Activated naive CD8-positive, alpha-beta T cell treated with anti-CD3 and anti-CD28 coated beads, Interleukin-2, amount 50 U/mL, for 24 hours (primary cell): Measurements from ENCODE around the gene ZFAND6.

Experiments used
- ATAC-seq: fragments of 150-1000 bp; cut with Tn5 transposase; one replicate; pipeline ENCODE4 v1.10.0; 2021
- DNase-seq: peaks from one replicate; pipeline ENCODE4 v3.0.0; 2021
- H3K27ac Mint-ChIP-seq: one replicate; pipeline ENCODE4 v1.8.0; 2021; ENCODE audit warnings: mild to moderate bottlenecking, mixed read lengths
- H3K27me3 Mint-ChIP-seq: one replicate; pipeline ENCODE4 v1.8.0; 2021; ENCODE audit warnings: mixed read lengths
- H3K36me3 Mint-ChIP-seq: one replicate; pipeline ENCODE4 v1.8.0; 2021; ENCODE audit warnings: low read depth, mixed read lengths
- H3K4me1 Mint-ChIP-seq: one replicate; pipeline ENCODE4 v1.8.0; 2021; ENCODE audit warnings: mixed read lengths
- H3K4me3 Mint-ChIP-seq: one replicate; pipeline ENCODE4 v1.8.0; 2021; ENCODE audit warnings: mild to moderate bottlenecking, moderate library complexity, mixed read lengths
- H3K9me3 Mint-ChIP-seq: one replicate; pipeline ENCODE4 v1.8.0; 2021; ENCODE audit warnings: mixed read lengths

Gene ZFAND6

DNA sequence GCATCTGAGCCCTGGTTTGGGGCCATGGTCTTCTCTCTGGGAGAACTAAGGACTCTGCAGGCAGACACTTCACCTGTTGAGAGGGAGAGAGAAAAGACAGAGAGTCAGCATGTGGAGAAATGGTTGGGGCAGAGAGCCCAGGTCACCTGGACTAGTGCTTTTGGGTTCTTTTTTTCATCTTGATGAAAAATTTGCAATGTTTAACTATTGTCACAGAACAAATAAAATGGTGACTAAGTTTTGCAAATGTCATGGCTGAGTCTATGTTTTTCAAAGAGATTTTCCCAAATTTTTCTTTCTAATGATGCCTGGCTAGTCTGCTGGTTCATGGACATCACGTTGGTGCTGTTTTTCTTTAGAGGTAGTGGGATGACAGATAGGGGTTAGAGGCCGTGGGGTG lies 111.1 kb downstream of the ZFAND6 start:
- DNase-seq (no peak), ATAC-seq (no peak)
- no peaks in the 10 kb centered on the region for H3K4me1 Mint-ChIP-seq
- H3K27ac Mint-ChIP-seq, result no peak overlapping the region
- peaks cover 7% of the 10 kb centered on the region for H3K36me3 Mint-ChIP-seq
- H3K27me3 Mint-ChIP-seq, result no peaks in the 10 kb centered on the region
- H3K4me3 Mint-ChIP-seq, result no peak overlapping the region
- no peaks in the 10 kb centered on the region for H3K9me3 Mint-ChIP-seq

DNA sequence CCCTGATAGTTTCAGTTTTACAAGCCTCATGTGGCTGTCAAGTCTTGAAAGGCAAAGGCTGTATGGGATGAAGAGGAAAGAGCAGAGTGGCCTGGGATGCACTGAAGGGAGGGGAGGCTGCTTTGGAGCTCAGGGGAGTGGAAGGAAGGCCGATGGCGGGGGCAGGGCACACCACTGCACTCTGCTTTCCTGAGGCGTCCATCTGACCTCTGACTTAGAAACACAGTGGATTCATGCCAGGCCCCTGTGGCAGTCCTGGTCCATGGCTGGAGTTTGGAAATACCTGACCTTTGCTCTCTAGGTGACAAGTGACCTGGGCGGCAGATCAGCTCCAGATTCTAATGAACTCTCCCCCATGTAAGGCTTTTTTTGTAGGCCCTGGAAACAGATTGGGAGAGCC lies 112.3 kb downstream of the ZFAND6 start:
- Mint-ChIP-seq H3K27ac (no peak overlapping the region), H3K4me3 (no peak overlapping the region), H3K9me3 (no peaks in the 10 kb centered on the region), H3K4me1 (no peaks in the 10 kb centered on the region), H3K27me3 (no peaks in the 10 kb centered on the region), H3K36me3 (peaks cover 7% of the 10 kb centered on the region)
- DNase-seq (no peak), ATAC-seq (no peak)

DNA sequence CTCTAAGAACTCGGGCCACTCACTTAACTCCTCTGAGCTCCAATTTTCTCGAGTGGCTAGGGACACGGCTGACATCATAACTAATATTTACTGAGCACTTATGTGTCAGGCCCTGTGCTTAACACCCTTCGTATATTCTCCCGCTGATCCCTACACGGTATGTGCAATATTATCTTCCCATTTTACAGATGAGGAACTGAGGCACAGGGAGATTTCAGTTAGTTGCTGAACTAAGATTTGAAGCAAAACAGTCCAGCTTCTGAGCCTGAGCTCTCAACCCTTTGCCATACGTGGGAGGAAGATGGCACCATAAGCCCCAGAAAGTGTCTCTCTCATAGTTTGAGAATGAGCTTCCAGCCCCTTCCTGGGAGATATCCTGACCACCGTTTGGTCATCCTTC lies 112.9 kb downstream of the ZFAND6 start:
- H3K36me3 Mint-ChIP-seq, result peaks cover 9% of the 10 kb centered on the region
- H3K27ac Mint-ChIP-seq, result no peak overlapping the region
- no peaks in the 10 kb centered on the region for H3K4me1 Mint-ChIP-seq
- H3K27me3 Mint-ChIP-seq, result no peaks in the 10 kb centered on the region
- H3K9me3 Mint-ChIP-seq, result no peaks in the 10 kb centered on the region
- DNase-seq (no peak), ATAC-seq (no peak)
- H3K4me3 Mint-ChIP-seq, result no peak overlapping the region

DNA sequence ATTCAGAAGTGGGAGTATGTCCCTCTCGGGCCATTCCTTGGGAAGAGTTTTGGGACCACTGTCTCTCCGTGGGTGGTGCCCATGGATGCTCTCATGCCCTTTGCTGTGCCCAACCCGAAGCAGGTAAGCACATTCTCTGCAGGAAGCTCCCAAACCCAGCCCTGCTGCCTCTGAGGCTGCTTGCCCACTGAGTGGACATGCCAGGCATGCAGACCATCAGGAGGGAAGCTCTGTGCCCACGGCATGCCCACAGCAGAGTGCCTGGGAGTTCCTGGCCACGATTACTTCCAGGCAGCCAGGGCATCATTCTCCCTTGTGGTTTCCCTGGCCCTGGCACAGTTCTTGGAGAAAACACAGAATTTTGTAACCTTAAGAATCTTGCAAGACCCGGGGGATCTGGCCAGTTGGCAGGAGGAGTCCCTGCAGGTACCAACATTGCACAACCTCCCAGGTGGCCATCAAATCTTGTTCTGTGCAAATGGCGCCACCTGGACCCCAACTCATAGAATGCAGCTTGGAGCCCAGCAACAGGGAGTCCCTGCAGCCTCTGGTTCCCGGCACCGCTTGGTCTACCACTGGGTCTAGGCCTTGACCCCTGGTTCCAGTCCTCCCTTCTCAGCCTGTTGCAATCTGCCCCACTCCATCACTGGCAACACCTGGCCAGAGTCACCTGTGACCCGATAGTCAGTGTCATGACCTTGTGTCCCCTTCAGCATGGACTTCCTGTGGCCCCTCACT lies 113.7 kb downstream of the ZFAND6 start:
- Mint-ChIP-seq H3K4me3 (no peak overlapping the region), H3K27ac (no peak overlapping the region), H3K27me3 (no peaks in the 10 kb centered on the region), H3K36me3 (peaks cover 12% of the 10 kb centered on the region), H3K4me1 (no peaks in the 10 kb centered on the region), H3K9me3 (no peaks in the 10 kb centered on the region)
- ATAC-seq (peak; percentile 64), DNase-seq (peak; percentile 69)

DNA sequence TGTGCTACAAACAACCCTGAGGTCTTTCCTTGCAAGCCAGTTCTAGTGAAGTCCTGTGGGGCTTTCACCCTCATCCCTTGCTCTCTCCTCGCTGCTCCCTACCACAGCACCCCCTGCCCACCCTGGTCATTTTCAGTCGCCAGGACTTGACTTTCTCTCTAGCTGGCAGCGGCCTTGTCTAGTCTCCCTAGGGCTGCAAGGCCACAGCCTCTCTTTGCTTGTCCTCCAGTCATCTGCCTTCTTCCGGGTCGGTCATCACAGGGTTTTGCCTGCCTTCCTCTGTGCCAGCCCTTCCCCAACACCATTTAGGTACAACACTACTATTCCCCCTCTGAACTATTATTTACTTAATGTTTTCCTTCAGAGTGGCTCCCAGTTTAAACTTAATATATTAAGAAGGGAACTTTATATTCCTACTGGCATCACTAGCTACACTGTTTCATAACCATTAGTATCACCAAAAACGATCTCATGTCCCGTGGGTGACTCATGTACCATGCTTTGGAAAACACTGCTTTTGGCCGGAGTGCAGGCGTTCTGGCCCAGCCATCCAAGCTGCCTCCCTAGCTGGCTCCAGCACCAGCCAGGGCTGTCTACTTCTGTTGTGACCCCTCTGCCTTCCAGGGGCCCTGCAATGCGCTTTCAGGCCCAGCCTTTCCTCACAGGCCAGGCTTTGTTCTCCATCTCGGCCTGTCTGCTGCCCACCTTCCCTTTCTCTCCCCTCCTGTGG lies 114.7 kb downstream of the ZFAND6 start:
- Mint-ChIP-seq H3K4me3 (no peak overlapping the region), H3K4me1 (no peaks in the 10 kb centered on the region), H3K9me3 (no peaks in the 10 kb centered on the region), H3K27me3 (no peaks in the 10 kb centered on the region), H3K36me3 (peaks cover 13% of the 10 kb centered on the region), H3K27ac (no peak overlapping the region)
- DNase-seq (no peak), ATAC-seq (no peak)

DNA sequence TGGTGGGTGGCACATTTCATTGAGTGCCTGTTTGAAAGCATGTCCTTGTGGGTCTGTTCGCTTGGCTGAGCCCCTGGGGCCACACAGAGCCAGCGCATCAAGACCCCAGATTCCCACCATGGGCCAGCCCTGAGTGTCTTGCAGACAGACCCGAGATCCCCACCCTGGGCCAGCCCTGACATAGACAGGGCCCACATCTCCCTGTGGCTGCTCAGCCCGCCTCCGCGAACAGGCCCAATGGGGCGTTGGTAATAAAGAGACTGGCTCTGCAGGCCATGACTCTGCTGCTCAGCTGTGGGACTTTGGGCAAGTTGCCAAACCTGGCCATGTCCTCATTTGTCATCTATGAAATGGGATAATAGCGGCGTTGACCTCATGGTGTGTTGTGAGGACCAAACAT lies 116.0 kb downstream of the ZFAND6 start:
- peaks cover 12% of the 10 kb centered on the region for H3K36me3 Mint-ChIP-seq
- no peaks in the 10 kb centered on the region for H3K4me1 Mint-ChIP-seq
- no peaks in the 10 kb centered on the region for H3K9me3 Mint-ChIP-seq
- ATAC-seq (no peak), DNase-seq (no peak)
- H3K27ac Mint-ChIP-seq, result no peak overlapping the region
- no peaks in the 10 kb centered on the region for H3K27me3 Mint-ChIP-seq
- H3K4me3 Mint-ChIP-seq, result no peak overlapping the region

DNA sequence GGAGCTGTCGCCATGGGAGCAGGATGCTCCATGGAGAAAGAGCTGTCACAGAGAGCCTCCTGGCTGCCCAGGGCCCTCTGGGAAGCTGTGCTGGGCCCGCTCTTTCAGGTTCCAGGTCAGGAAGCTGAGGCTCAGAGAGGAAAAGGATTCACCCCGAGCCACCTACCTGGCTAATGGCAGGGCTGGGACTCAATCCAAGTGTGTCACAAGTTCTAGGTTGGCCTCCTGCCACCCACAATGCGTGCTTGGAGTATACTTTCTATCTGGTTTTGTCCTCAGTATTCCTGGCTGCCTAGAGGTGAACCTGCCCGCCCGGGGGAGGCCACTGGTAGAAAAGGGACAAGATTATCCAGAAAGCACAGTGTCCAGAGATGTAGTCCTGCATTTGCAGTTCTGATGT lies 117.0 kb downstream of the ZFAND6 start:
- H3K4me3 Mint-ChIP-seq, result no peak overlapping the region
- no peaks in the 10 kb centered on the region for H3K4me1 Mint-ChIP-seq
- ATAC-seq, result no peak
- H3K27ac Mint-ChIP-seq, result no peak overlapping the region
- peaks cover 9% of the 10 kb centered on the region for H3K36me3 Mint-ChIP-seq
- DNase-seq, result no peak
- no peaks in the 10 kb centered on the region for H3K9me3 Mint-ChIP-seq
- no peaks in the 10 kb centered on the region for H3K27me3 Mint-ChIP-seq

DNA sequence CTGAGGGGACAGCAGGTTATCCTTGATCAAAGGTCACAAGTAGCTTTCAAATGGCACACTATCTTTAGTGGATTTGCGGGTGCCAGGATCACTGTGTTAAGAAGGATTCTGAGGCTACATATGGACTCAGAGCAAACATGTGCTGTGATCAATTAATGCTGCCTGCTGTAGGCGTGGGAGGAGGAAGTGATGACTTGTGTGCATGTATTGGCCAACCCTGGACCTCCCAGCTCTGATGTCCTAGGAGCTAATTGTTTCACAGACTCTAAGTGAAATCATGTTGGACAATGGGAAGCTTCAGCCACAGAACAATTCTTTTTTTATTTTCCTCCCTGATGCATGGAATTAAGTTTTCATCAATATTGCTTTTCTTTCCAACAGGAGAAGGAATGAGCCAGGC lies 117.7 kb downstream of the ZFAND6 start:
- H3K36me3 Mint-ChIP-seq, result peaks cover 13% of the 10 kb centered on the region
- H3K4me3 Mint-ChIP-seq, result no peak overlapping the region
- H3K4me1 Mint-ChIP-seq, result no peaks in the 10 kb centered on the region
- no peak for ATAC-seq
- H3K9me3 Mint-ChIP-seq, result no peaks in the 10 kb centered on the region
- no peak overlapping the region for H3K27ac Mint-ChIP-seq
- DNase-seq, result no peak
- no peaks in the 10 kb centered on the region for H3K27me3 Mint-ChIP-seq

DNA sequence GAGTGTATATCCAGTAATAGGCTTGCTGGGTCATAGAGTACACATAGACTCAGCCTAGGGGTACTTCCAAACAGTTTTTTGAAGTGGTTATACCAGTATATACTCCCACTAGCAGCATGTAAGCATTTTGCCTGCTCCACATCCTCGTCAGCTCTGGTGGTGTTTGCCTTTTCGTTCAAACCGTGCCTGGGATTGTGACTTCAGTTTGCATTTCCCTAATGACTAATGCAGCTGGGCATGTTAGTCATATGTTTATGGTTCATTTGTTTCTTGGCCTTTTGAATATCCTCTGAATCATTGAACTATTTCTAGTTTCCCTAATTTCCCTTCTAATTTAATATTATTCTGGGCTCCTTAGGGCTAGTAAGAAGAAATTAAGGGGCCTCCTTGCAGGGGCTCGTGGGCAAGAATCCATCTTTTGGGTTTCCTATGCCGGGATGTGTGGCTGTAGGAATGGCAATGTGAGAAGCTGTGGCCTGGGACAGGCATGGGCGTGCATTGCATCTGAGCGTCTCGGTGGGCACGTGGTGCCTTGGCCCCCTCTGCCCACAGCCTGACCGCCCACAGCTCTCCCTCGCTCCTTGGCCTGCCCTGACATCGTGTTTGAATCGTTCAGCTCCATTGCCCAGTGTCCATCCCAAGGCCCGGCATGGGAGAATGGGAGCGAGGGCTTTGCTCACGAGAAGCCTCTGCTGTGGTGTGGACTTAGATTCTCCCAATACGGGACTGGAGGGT lies 119.7 kb downstream of the ZFAND6 start:
- H3K27me3 Mint-ChIP-seq, result no peaks in the 10 kb centered on the region
- no peak overlapping the region for H3K27ac Mint-ChIP-seq
- H3K4me1 Mint-ChIP-seq, result no peaks in the 10 kb centered on the region
- ATAC-seq, result no peak
- H3K9me3 Mint-ChIP-seq, result no peaks in the 10 kb centered on the region
- no peak for DNase-seq
- H3K4me3 Mint-ChIP-seq, result no peak overlapping the region
- H3K36me3 Mint-ChIP-seq, result peaks cover 16% of the 10 kb centered on the region

DNA sequence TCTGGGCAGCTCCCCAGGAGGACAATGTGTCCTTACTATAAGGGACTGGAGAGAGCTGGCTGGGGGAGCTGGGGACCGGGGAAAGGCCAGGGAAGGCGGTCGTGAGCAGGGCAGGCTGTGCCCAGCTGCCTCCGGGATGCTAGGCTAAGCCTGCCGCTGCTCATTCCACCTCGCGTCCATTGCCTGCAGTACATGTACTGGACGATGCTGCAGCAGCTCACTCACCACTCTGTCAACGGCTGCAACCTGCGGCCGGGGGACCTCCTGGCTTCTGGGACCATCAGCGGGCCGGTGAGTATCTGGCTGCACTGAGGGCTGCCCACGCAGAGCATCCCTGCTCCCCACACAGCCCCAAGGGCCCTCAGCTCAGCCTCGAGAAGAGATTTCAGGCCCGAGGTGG lies 120.5 kb downstream of the ZFAND6 start:
- no peaks in the 10 kb centered on the region for H3K27me3 Mint-ChIP-seq
- ATAC-seq (no peak), DNase-seq (no peak)
- H3K4me1 Mint-ChIP-seq, result no peaks in the 10 kb centered on the region
- no peaks in the 10 kb centered on the region for H3K9me3 Mint-ChIP-seq
- peaks cover 19% of the 10 kb centered on the region for H3K36me3 Mint-ChIP-seq
- H3K27ac Mint-ChIP-seq, result no peak overlapping the region
- H3K4me3 Mint-ChIP-seq, result no peak overlapping the region

DNA sequence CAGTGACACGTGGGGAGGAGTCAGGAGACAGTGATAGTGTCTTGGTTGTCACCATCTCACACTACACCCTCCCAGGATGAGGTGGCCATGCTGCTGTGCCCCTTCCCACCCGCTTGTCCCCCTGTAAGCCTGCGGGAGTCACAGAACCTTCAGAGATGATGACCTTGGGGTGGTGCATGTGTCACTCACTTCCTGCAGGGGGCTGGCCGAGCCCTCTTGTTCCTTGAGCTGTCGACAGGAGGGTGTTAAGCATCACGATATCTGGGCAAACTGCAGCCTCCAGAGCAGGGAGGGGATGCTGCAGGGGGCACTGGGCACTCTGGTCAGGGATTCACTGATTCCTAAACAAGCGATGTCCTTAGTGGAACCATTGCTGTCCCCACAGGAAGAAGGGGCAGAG lies 121.0 kb downstream of the ZFAND6 start:
- Mint-ChIP-seq H3K27ac (no peak overlapping the region), H3K27me3 (no peaks in the 10 kb centered on the region), H3K9me3 (no peaks in the 10 kb centered on the region), H3K4me3 (no peak overlapping the region), H3K4me1 (no peaks in the 10 kb centered on the region), H3K36me3 (peaks cover 23% of the 10 kb centered on the region)
- DNase-seq, result no peak
- ATAC-seq, result no peak

DNA sequence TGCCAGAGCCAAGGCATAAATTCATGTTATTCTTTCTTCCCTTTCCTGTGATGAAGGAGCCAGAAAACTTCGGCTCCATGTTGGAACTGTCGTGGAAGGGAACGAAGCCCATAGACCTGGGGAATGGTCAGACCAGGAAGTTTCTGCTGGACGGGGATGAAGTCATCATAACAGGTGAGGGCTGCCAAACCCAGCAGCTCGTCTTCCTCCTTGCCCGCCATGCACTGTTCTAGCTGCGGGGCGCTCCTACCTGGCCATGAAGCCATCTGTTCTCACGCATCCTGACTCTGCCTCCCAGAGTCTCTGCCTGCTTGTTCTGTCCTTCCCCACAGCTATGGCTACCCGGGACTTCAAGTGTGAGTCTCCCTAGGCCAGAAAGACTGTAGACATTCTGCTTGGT lies 121.5 kb downstream of the ZFAND6 start:
- Mint-ChIP-seq H3K9me3 (no peaks in the 10 kb centered on the region), H3K27ac (no peak overlapping the region), H3K4me1 (no peaks in the 10 kb centered on the region), H3K36me3 (peaks cover 24% of the 10 kb centered on the region), H3K27me3 (no peaks in the 10 kb centered on the region), H3K4me3 (no peak overlapping the region)
- DNase-seq (no peak), ATAC-seq (no peak)

DNA sequence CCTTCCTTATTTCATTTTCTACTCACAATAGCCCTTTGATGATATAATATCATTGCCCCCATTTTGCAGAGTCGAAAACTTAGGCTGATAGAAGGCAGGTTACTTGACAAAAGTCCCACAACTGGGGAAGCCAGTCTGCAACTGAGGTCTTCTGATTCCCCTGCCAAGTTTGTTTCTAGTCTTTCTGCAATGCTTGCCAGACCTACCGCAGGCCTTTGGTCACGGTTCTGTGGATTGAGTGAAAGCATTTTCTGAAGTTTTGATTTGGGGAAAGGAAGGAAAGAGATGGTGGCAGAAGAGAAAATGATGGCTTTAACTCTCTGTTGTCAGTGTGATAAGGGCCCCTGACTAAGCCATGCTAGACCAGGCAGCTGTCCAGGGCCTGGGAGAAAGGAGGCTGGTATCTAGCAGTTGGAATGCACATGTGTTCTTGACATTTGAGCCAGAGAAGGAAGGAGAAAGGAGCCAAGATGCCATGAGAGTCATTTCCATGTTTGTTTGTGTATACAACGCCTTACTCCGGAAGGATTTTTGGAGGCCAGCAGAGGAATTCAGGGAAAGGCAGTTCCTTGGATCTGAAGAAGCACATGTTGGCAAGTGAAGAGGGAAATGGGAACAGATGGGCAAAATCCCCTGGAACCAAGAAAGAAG lies 123.3 kb downstream of the ZFAND6 start:
- DNase-seq (no peak), ATAC-seq (no peak)
- Mint-ChIP-seq H3K4me1 (no peaks in the 10 kb centered on the region), H3K9me3 (no peaks in the 10 kb centered on the region), H3K36me3 (peaks cover 25% of the 10 kb centered on the region), H3K4me3 (no peak overlapping the region), H3K27me3 (no peaks in the 10 kb centered on the region), H3K27ac (no peak overlapping the region)

DNA sequence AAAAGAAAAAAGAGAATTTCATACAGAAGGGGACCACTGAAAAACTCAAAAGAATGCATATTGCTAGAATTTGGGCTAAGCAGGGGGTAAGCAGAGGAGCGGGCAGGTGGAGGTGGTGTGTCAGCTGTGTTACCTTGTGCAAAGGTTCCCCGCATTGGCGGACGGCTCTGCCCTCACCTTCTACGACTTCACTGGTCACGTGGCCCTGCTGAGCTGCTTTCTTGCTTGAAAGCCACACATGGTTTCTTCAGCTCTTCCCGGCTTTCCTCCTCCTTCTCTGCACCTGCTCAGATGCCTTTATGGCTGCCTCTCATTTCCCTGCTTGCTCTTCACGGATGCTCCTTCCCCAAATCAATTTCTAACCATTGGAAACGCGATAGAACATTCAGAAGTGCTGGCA lies 123.8 kb downstream of the ZFAND6 start:
- Mint-ChIP-seq H3K27me3 (no peaks in the 10 kb centered on the region), H3K4me1 (no peaks in the 10 kb centered on the region), H3K4me3 (no peak overlapping the region)

DNA sequence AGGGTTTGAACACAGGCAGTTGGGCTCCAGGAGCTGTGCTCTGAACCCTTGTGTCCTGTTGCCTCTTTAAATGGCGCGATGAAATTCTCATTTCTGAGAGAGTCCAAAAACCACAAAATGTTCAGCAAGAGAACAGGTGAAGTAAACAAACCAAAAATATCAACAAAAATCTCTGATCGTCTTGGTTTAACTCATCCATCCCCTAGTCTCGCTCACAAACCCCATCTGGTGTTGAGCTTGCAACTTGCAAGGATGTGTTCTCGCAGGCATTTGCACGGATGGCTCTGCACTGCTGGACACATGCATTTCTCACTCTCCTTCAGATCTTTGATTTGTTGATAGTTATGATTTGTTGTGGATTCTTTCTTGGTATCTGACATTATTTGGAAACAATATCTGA lies 124.4 kb downstream of the ZFAND6 start:
- H3K9me3 Mint-ChIP-seq, result no peaks in the 10 kb centered on the region
- DNase-seq, result no peak
- H3K27ac Mint-ChIP-seq, result no peak overlapping the region
- ATAC-seq, result no peak
- no peak overlapping the region for H3K4me3 Mint-ChIP-seq
- peaks cover 24% of the 10 kb centered on the region for H3K36me3 Mint-ChIP-seq
- no peaks in the 10 kb centered on the region for H3K4me1 Mint-ChIP-seq
- H3K27me3 Mint-ChIP-seq, result no peaks in the 10 kb centered on the region

More for the DNA sequence above, 123.8 kb downstream of the ZFAND6 start:
- DNase-seq (no peak), ATAC-seq (no peak)
- no peaks in the 10 kb centered on the region for H3K9me3 Mint-ChIP-seq
- H3K27ac Mint-ChIP-seq, result no peak overlapping the region
- peaks cover 25% of the 10 kb centered on the region for H3K36me3 Mint-ChIP-seq
